Activated CD8-positive, alpha-beta T cell treated with anti-CD3 and anti-CD28 coated beads for 36 hours (primary cell): ENCODE data around the gene EFHD1. TPM values are rescaled to one million over a fixed set of nuclear protein-coding genes. Genes with fewer than 3 reads are reported as not detected.
A peak's percentile ranks its signal among the peaks of the same experiment; 100 is the strongest.

Experiments used
- ATAC-seq: fragments of 200-7000 bp; cut with Tn5 transposase; one replicate; pipeline ENCODE4 v1.10.0; 2021; ENCODE audit warnings: mild to moderate bottlenecking, moderate library complexity
- CTCF ChIA-PET: fragments of 350-600 bp; sonication (Branson Sonifier 250); formaldehyde crosslinking; loops from one replicate; lab custom pipeline; 2021; ENCODE audit warnings: antibody characterized with exemption; lab: Charles Lee
- POLR2A ChIA-PET: fragments of 350-600 bp; sonication (Branson Sonifier 250); formaldehyde crosslinking; loops from one replicate; lab custom pipeline; 2021; ENCODE audit warnings: antibody characterized with exemption; lab: Charles Lee
- DNase-seq: peaks from one replicate; pipeline ENCODE4 v3.0.0-alpha.2; 2020
- H3K27ac Mint-ChIP-seq: one replicate; pipeline ENCODE4 v1.8.0; 2021; ENCODE audit warnings: mild to moderate bottlenecking, mixed read lengths
- H3K27me3 Mint-ChIP-seq: one replicate; pipeline ENCODE4 v1.8.0; 2021; ENCODE audit warnings: mixed read lengths
- H3K36me3 Mint-ChIP-seq: one replicate; pipeline ENCODE4 v1.8.0; 2021; ENCODE audit warnings: low read depth, mixed read lengths
- H3K4me1 Mint-ChIP-seq: one replicate; pipeline ENCODE4 v1.8.0; 2021; ENCODE audit warnings: low read depth, mixed read lengths
- H3K4me3 Mint-ChIP-seq: one replicate; pipeline ENCODE4 v1.8.0; 2021; ENCODE audit warnings: mild to moderate bottlenecking, moderate library complexity, mixed read lengths
- H3K9me3 Mint-ChIP-seq: one replicate; pipeline ENCODE4 v1.8.0; 2021; ENCODE audit warnings: mixed read lengths
- CTCF ChIP-seq: fragments of 200-600 bp; IDR thresholded peaks from one replicate; pipeline ENCODE4 v1.8.0; 2022; ENCODE audit warnings: antibody characterized with exemption, mild to moderate bottlenecking
- intact Hi-C: fragments of 100-400 bp; cut with micrococcal nuclease; formaldehyde crosslinking; loops from one replicate; pipeline ENCODE4 v1.10.0; 2022
- total RNA-seq, 2 experiments: library from RNA; stranded (reverse); gene quantifications; one replicate each; pipeline ENCODE4 v1.2.3, GENCODE V29; 2021

Gene EFHD1
- total RNA-seq, 2 experiments from 2014 or later = 0.70 to 1.2 TPM

DNA sequence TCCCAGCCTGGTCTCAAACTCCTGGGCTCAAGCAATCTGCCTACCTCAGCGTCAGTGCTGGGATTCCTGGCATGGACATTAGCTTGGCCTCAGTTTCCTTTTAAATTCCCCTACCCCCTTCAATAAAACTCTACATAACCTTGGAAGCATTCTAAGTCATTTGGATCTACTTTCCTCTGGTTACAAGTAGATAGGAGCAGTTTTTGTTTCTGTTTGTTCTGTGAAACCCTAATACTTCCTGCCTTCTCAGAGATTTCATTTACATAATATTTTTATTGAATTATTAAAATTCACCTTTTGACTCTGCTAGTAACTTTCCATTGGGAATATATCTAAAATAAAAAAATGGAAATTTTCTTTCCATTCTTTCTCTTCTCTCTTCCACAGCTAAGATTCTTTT is 89.6 kb downstream of the EFHD1 start:
- DNase-seq = no peak
- Mint-ChIP-seq H3K27ac (no peak overlapping the region), H3K4me3 (no peak overlapping the region), H3K27me3 (no peaks in the 10 kb centered on the region), H3K9me3 (peaks cover 2% of the 10 kb centered on the region), H3K4me1 (peaks cover 39% of the 10 kb centered on the region), H3K36me3 (peaks cover 53% of the 10 kb centered on the region)
- ChIA-PET CTCF (no interaction called here), POLR2A (no interaction called here)
- intact Hi-C loops = no loop called here
- no peak for TF ChIP-seq CTCF
- ATAC-seq = no peak

GRCh38 chr2:232728785-232729184 is 95.4 kb downstream of the EFHD1 start:
- Mint-ChIP-seq H3K4me1 (peaks cover 10% of the 10 kb centered on the region), H3K27ac (peak overlapping the region; percentile 52), H3K36me3 (peaks cover 30% of the 10 kb centered on the region), H3K9me3 (no peaks in the 10 kb centered on the region), H3K27me3 (no peaks in the 10 kb centered on the region), H3K4me3 (no peak overlapping the region)
- ATAC-seq = no peak
- TF ChIP-seq CTCF = no peak
- POLR2A ChIA-PET = interaction anchor here (1.3 kb wide), 1 partner anchor 11 kb away, joined by 5 read pairs; no protein-coding TSS in a partner anchor
- DNase-seq = no peak
- intact Hi-C loops = no loop called here
- CTCF ChIA-PET = interaction anchor here (0.7 kb wide), 1 partner anchor 11 kb away, joined by 3 read pairs; no protein-coding TSS in a partner anchor

- Mint-ChIP-seq H3K27ac (no peak overlapping the region), H3K4me3 (no peak overlapping the region), H3K36me3 (peaks cover 27% of the 10 kb centered on the region), H3K4me1 (peaks cover 7% of the 10 kb centered on the region), H3K9me3 (no peaks in the 10 kb centered on the region), H3K27me3 (no peaks in the 10 kb centered on the region)
- TF ChIP-seq CTCF = no peak
- DNase-seq (no peak), ATAC-seq (no peak)
- intact Hi-C loops = no loop called here
- ChIA-PET POLR2A (no interaction called here), CTCF (interaction anchor here (1.5 kb wide), 1 partner anchor 322 kb away, joined by 3 read pairs; no protein-coding TSS in a partner anchor)
Observed at GRCh38 chr2:232731470-232731869, 98.1 kb downstream of the EFHD1 start.

Other genes starting within 250 kb of the EFHD1 start
- gene ALPG, start 226.8 kb upstream of the EFHD1 start, total RNA-seq = not detected
- not detected for gene ALPI, start 177.5 kb upstream of the EFHD1 start, total RNA-seq
- under 1 TPM; 0.56 to 0.72 TPM for gene ECEL1, start 145.8 kb upstream of the EFHD1 start, total RNA-seq
- gene PRSS56, start 113.2 kb upstream of the EFHD1 start, total RNA-seq = not detected
- gene CHRND, start 107.4 kb upstream of the EFHD1 start, total RNA-seq = not detected
- not detected for gene CHRNG, start 93.9 kb upstream of the EFHD1 start, total RNA-seq
- gene TIGD1, start 83.0 kb upstream of the EFHD1 start, total RNA-seq = 1 to 10 TPM; 8.3 to 8.7 TPM
- 10 to 100 TPM; 49.2 to 50.4 TPM for gene EIF4E2, start 82.9 kb upstream of the EFHD1 start, total RNA-seq
- gene GIGYF2, start 63.7 kb downstream of the EFHD1 start, total RNA-seq = 10 to 100 TPM; 49.7 to 52.5 TPM
- gene KCNJ13, start 143.0 kb downstream of the EFHD1 start, total RNA-seq = not detected
- 1 to 10 TPM; 2.1 to 2.4 TPM for gene SNORC, start 236.7 kb downstream of the EFHD1 start, total RNA-seq